Left renal pelvis (tissue), 4 donors: ENCODE data around the gene SMTN. TPM values are rescaled to one million over a fixed set of nuclear protein-coding genes. Genes with fewer than 3 reads are reported as not detected.
"Not testable (repeated sequence)": the region's sequence is repeated elsewhere in the genome, so short reads cannot be mapped to it uniquely, and the experiment has no call there.

Experiments used
- DNase-seq, 4 donors: peaks; one replicate each; pipeline ENCODE4 v3.0.0-alpha.2; 2013; ENCODE audit warnings: low read depth in 4 of 4, low spot score in 3 of 4
- polyA plus RNA-seq, 4 donors: library from polyadenylated mRNA; unstranded; fragments of 120-200 nt; gene quantifications; one replicate each; pipeline ENCODE4 v1.2.1, GENCODE V29; 2013; ENCODE audit not compliant: insufficient read length in 4 of 4

Gene SMTN
- polyA plus RNA-seq, 4 donors: 31.0 to 52.3 (median 45.0) TPM

DNA sequence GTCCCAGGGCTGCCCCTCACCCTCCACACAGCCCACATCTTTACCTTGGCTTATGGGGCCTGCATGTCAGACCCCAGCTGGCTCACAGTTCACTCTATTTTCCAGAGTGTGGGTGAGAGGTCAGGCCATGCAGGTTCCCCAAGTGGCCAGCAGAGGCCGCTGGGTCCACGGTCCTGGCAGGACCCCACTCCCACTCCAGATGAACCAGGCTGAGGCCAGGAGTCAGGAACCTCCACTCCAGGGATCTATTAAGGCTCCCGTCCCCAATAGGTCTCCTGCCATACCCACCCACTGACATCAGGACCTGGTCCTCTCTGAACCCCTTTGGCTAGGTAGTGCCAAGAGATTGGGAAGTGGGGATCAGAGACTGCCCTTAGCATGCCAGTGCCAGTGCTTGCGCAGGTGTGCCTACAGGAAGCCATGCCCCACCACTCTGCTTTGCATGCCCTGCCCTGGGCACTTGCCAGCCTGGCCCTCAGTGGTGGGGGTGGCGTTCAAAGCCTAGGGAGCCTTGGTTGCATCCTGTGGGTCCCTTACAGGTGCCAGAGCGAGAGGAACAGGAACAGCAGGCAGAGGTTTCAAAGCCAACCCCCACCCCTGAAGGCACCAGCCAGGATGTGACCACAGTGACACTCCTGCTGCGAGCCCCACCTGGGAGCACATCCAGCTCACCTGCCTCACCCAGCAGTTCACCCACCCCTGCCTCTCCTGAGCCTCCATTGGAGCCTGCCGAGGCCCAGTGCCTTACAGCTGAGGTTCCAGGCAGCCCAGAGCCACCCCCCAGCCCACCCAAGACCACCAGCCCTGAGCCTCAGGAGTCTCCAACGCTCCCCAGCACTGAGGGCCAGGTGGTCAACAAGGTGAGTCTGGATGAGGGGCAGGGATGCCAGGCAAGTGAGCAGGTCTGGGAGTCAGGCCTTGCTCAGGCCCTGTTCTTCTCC lies 8.3 kb downstream of the SMTN start:
- no peak for DNase-seq

- DNase-seq: no peak
Observed at GRCh38 chr22:31090217-31091085, 9.3 kb downstream of the SMTN start.

- no peak for DNase-seq
Observed at GRCh38 chr22:31091106-31091975, 10.2 kb downstream of the SMTN start.

- no peak for DNase-seq
Observed at GRCh38 chr22:31092161-31092560, 11.0 kb downstream of the SMTN start.

DNA sequence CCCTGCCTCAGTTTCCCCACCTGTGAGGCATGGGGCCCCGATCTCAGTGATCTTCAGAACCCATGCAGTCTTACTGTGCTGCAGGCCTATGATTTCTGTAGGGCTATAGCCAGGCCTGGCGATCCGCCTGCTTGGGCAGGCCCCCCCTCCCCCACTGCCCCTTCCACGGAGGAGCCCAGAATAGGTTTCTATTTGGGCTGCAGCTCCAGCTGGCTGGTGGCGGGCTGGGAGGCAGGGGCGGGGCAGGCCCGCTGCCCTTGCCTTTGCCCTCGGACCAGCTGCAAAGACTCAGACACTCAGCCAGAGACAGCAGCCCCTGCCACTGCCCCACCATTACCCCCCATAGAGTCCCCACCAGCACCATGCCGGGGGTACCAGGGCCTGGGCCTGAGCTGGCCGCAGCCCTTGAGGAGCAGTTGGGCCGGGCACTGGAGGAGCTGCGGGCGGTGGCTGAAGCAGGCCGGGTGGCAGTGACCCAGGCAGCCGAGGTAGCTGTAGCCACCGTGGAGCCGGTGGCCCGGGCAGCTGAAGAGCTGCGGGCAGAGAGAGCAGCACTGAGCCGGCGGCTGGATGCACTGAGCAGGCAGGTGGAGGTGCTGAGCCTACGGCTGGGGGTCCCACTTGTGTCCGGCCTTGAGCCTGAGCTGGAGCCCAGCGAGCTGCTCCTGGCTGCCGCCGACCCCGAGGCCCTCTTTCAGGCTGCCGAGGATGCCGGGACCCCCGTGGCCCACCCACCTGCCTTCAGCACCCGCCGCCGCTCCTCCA lies 12.2 kb downstream of the SMTN start:
- DNase-seq: no peak

GRCh38 chr22:31094021-31094551 lies 13.0 kb downstream of the SMTN start:
- no peak for DNase-seq

GRCh38 chr22:31094741-31095140 lies 13.6 kb downstream of the SMTN start:
- no peak for DNase-seq

DNA sequence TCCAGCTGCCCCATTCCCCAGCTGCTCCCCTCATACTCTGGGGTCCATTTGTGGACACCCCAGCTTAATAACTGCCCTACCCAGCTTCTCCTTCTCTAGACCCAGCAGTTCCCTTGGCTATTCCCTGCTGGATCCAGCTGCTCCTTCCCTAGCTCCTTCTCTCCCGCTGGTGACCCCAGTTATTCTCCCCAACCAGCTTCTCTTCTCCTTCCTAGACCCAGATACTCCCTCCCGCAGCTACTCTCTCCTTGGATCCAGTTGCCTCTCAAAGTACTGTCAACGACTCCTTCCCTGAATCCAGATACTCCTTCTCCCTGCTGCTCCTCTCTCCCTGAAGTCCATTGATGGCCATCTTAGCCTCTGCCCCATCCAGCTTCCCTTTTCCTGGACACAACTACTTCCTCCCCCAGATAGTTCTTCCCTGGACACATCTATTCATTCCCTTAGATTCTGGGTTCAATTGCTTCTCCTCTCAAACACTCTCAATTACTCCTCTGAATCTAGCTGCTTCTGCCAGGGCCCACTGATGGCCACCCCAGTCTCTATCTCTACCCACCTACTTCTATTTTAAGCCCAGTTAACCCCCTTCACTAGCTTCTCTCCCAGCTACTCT lies 14.6 kb downstream of the SMTN start:
- DNase-seq: no peak

- DNase-seq: no peak
Observed at GRCh38 chr22:31096657-31097279, 15.7 kb downstream of the SMTN start.

DNA sequence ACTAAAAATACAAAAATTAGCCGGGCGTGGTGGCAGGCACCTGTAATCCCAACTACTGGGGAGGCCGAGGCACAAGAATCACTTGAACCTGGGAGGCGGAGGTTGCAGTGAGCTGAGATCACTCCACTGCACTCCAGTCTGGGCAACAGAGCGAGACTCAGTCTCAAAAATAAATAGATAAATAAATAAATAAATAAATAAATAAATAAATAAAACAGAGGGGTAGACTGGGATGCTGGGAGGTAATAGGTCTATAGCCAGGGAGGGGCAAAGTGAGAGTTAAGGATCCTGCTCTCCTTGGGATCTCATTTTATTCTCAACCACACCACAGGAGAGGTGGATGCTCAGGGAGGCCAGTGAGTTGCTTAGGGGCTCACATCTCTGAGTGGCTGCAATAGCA lies 16.4 kb downstream of the SMTN start:
- not testable (repeated sequence) for DNase-seq

DNA sequence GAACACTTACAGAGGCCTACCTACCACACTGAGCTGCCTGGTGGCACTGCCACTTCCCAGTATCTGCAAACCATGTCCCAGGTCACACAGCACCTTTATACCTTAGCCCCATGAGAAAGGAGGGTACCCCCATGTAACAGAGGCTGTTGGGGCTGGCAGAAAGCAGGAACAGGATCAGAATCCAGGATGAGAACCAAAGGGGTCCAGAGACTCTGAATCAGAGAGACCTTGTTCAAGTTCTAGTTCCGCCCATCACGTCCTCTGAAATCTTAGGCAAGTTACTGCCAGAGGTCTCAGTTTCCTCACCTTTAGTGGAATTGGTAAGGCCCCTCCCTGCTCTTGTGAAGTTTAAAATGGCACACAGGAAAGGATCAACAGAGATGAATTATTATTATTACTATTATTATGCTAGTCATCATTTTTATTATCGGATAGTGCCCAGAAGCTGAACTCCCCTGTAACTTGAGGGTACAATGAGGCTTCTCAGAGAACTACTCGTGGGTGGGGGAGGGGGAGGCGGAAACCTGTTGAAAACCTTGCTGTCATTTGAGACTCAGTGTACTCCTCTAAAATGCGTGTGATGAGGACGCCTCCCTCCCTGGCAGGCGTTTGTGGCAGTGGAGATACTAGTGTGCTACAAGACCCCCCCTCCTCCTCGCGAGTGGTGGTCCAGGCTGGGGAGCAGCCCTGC lies 17.0 kb downstream of the SMTN start:
- no peak for DNase-seq

DNA sequence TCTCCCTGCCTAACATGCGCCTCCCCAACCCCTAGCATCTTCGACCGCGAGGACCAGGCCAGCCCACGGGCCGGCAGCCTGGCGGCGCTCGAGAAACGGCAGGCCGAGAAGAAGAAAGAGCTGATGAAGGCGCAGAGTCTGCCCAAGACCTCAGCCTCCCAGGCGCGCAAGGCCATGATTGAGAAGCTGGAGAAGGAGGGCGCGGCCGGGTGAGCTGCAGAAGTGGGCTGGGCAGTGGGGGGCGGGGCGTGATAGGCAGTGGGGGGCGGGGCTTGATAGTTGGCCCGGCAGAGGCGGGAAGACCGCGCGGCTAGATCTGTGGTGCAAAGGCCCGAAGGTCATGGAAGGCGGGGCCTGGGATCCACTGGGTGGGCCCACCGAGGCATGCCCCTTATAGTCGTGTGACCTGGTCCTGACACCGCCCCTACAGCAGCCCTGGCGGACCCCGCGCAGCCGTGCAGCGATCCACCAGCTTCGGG lies 17.6 kb downstream of the SMTN start:
- no peak for DNase-seq

DNA sequence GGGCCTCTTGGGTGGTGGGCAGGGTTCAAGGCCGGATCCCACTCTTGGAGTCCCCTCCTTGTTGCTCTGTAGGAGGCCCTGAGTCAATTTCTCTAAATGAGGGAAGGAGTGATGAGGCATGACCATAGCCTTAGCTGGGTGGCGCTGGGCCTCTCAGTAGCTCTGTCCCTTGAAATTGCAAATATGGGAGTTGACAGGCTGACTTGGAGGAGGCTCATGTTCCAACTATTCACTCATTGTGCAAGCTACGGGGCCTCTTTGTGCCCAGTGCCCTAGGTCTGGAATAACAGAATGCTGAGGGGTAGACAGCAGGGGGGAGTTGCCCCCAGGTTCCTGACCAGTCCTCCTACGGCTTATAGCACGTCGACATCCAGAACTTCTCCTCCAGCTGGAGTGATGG lies 18.3 kb downstream of the SMTN start:
- no peak for DNase-seq

GRCh38 chr22:31099841-31100761 lies 19.0 kb downstream of the SMTN start:
- DNase-seq: no peak

GRCh38 chr22:31100762-31101525 lies 19.8 kb downstream of the SMTN start:
- DNase-seq: no peak

DNA sequence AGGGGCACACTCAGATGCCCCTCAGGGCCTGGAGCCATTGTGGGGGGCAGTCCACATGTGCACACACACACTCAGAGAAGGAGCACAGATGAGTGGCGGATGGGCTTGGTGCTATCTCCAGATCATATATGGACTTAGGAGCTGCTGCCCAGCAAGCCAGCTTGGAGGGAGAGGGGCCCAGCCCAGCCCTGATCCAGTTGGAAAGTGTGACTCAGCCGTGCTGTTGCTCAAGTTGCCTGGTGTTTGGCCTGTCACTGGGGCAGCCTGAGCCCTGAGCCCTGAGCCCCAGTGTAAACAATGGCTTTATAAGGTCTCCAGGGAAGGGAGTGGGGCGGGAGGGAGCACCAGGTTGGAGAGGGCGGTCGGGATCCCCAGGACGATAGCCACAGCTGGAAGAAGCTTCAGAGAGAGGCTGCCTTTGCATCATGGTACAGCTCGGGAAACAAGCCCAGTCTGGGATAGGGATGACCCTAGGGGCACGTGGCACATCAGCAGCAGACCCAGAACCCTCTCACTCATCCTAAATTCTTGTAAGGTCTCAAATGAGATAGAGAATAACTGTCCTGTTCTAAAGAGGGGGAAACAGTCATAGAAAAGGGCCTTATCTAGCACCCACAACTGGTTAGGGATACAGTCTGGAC lies 21.4 kb downstream of the SMTN start:
- DNase-seq: no peak
